Renal cortex interstitium (tissue), 11 donors: ENCODE measurements around the gene PDHA1. TPM values are rescaled to one million over a fixed set of nuclear protein-coding genes. Genes with fewer than 3 reads are reported as not detected.
A peak's percentile ranks its signal among the peaks of the same experiment; 100 is the strongest.

Experiments used
- DNase-seq, 11 donors: peaks; one replicate each; pipeline ENCODE4 v3.0.0-alpha.2; 2013; ENCODE audit warnings: low read depth in 9 of 11, low spot score in 4 of 11; ENCODE audit errors: extremely low read depth in 1 of 11
- polyA plus RNA-seq, 3 donors: library from polyadenylated mRNA; unstranded; fragments of 120-200 nt; gene quantifications; one replicate each; pipeline ENCODE4 v1.2.1, GENCODE V29; 2013; ENCODE audit not compliant: insufficient read length in 3 of 3

Gene PDHA1
- polyA plus RNA-seq, 3 donors = 224 to 264 (median 225) TPM

DNA sequence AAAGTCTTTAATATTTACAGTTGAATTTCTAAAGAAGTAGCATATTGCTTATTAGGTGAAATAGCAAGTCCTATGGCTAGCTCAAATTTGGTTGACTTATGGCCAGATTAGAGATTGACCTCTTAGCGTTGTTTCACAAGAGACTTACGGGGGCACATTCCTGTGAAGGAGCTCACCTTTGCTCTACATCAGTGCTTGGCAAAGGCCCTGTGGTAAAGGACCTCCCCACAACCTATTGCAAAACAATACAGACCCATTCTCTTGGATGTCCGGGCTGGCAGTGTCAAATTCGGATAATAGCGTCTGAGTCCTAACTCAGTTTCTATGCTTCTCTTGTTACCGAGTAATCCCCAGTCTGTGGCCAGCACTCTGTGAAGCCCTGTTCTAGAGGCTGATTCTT lies 10.9 kb downstream of the PDHA1 start:
- no peak for DNase-seq

- no peak for DNase-seq
These were observed 14.8 kb downstream of the PDHA1 start for GRCh38 chrX:19358521-19358920.

GRCh38 chrX:19360903-19361302 lies 17.2 kb downstream of the PDHA1 start:
- DNase-seq = no peak

- no peak for DNase-seq
These were observed 18.0 kb downstream of the PDHA1 start for GRCh38 chrX:19361701-19362100.

DNA sequence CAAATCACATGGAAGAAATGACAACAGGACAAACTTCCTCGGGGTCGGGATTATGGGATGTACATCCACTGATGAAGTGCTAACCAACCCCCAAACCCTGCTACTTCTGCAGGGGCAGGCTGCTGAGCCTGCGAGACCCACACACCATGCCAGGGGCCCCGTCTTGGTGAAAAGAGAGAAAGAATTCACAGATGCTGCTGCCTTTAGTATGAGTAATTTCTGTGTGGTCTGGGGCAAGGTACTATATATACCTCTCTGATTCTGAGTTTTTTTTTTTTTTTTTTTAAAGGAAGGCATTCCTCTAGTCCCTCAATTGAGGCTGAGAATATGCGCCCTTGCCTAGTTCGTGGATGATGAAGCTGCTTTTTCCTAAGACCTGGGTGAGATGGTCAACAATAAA lies 24.8 kb downstream of the PDHA1 start:
- DNase-seq = no peak

GRCh38 chrX:19370061-19370460 lies 26.3 kb downstream of the PDHA1 start:
- DNase-seq = no peak

- DNase-seq = peak in 10 of 11 donors; percentile 32 to 60 (median 52)
These were observed 28.4 kb downstream of the PDHA1 start for GRCh38 chrX:19372170-19372546.

DNA sequence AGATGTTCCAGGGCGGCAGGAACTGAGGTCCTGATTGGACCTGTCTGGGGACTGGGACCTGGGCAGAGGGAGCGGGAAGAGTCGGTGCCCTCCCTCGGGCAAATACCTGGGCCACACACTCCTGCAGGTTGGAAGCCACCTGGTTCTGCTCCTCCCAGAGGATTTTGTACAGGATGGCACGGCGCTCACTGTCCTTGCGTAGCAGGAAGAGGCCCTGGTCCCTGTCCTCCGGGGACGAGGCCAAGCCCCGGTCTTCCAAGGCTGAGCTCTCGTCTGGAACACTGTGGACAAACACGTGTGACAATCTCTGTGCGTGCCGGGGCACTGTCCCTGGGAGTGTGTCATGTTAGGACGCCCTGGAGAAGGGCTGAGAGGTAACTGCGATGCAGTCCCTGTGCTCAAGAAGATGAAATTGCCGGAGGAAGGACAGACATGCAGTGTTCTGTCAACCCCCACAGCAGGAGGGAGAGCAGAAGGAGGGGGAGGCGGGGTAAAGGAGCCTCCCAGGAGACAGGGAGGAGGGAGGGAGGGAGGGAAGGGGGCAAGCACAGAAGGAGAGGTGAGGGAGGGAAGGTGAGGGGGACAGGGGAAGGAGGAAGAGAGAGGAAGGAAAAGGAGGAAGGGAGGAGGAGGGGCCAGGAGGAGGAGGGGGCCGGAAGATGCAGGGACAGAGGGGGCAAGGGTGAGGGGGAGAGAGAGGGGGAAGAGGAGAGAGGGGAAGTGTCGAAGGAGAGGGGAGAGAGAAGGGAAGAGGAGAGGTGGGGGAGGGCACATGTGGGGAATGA lies 29.0 kb downstream of the PDHA1 start:
- DNase-seq = peak in 6 of 11 donors; percentile 1 to 18 (median 8)

DNA sequence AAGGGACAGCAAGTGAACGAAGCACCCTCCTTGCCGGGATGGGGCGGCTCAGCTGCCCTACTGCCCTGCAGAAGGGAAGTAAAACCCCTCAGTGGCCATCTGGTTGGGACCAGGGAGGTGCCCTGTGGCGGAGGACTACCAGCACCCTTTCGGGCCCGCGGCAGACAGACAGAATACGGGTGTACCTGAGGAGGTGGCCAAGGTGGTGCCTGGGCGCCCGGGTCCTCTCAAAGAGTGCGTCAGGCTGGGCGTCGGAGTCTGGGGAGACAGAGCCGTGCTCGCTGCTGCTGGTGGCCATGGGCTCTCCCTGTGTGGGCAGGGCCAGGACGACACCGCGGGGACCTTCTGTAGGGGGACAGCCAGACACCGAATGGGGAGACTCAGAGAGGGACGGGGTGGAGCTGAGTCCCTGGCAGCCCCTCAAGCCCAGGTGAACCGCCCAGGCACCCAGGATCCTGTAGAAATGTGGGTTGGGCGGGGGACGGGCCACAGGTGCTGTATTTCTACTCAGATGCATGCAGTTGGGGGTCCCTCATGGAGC lies 29.7 kb downstream of the PDHA1 start:
- no peak for DNase-seq

- DNase-seq = no peak
These were observed 31.8 kb downstream of the PDHA1 start for GRCh38 chrX:19375546-19375945.

- no peak for DNase-seq
These were observed 34.1 kb downstream of the PDHA1 start for GRCh38 chrX:19377799-19378198.

GRCh38 chrX:19381326-19381725 lies 37.6 kb downstream of the PDHA1 start:
- no peak for DNase-seq

- peak in 8 of 11 donors; percentile 4 to 31 (median 16) for DNase-seq
These were observed 38.9 kb downstream of the PDHA1 start for GRCh38 chrX:19382555-19383145.

DNA sequence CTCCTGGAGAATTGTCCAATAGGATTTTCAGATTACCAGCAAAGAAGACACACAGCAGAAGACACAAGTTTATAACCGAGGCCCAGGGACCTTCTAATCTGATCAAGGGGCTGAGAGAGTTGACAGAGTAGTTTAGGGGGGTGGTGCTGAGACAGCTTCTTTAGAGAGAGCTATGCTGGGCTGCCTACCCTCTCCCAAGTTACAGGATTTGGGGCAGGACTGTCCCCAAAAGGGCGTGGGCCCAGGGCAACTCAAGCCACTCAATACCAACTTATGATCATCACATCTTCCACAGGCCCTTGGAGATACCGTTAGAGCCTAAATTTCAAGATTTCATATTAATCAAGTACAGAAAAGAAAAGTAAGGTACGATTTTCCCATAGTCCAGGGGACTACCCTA lies 43.0 kb downstream of the PDHA1 start:
- DNase-seq = no peak

GRCh38 chrX:19388064-19388679 lies 44.4 kb downstream of the PDHA1 start:
- DNase-seq = no peak

DNA sequence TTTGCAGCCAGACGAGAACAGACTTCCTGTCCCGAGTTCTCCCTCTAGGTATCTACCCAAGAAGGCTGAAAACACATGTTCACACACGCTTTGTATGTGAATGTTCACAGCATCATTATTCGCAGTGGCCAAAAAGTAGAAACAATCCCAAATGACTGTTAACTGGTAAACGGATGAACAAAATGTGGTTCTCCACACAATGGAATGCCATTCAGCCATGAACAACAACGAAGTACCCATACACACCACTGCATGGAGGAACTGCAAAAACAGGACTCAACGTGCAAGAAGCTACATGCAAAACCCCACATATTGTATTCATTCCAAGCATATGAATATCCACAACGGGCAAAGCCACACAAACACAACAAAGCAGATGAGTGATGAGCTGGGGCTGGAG lies 45.0 kb downstream of the PDHA1 start:
- DNase-seq = no peak

- no peak for DNase-seq
These were observed 45.6 kb downstream of the PDHA1 start for GRCh38 chrX:19389227-19389845.

DNA sequence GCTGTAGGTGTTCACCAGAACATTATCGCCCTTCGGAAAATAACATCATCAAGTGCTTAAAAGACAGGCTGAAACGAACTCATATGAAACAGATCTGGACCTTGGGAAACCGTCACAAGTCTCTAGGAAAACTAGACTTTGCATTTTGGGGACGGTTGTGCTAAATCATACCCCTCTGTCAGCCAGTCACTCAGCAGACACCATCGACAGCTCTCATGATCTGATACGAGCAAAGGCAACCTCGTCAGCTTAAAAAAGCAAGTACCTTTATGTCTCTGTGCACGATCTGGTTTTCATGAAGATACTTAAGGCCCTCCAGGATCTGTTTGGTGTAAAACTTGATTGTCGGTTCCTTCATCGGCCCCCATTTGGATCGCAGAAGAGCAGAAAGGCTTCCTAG lies 48.4 kb downstream of the PDHA1 start:
- DNase-seq = no peak

- DNase-seq = no peak
These were observed 49.0 kb downstream of the PDHA1 start for GRCh38 chrX:19392703-19393102.

DNA sequence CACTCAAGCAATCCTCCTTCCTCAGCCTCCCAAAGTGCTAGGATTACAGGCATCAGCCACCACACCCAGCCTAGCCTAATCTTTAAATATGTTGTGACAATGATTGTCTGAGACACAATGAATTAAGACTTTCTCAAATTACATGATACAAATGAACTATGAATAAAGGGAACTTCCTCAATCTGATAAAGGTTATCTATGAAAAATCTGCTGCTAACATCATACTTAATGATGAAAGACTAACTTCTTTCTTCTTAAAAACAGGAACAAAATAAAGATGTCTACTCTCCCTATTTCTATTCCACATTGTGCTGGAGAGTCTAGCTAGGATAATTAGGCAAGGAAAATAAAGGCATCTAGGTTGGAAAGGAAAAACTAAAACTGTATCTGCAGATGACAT lies 60.0 kb downstream of the PDHA1 start:
- DNase-seq = no peak
